Activated CD4-positive, alpha-beta T cell treated with anti-CD3 and anti-CD28 coated beads, Interleukin-10, Interleukin-2, amounts not matched to agents 100 ng/mL and 50 ng/mL, durations not matched to agents 16 hours and 8 hours (primary cell): ENCODE data around the gene KRT31.
"Not testable (repeated sequence)": the region's sequence is repeated elsewhere in the genome, so short reads cannot be mapped to it uniquely, and the experiment has no call there.

ENCODE experiments used
- DNase-seq: peaks from one replicate; pipeline ENCODE4 v3.0.0-alpha.2; 2020

The KRT31 gene

DNA sequence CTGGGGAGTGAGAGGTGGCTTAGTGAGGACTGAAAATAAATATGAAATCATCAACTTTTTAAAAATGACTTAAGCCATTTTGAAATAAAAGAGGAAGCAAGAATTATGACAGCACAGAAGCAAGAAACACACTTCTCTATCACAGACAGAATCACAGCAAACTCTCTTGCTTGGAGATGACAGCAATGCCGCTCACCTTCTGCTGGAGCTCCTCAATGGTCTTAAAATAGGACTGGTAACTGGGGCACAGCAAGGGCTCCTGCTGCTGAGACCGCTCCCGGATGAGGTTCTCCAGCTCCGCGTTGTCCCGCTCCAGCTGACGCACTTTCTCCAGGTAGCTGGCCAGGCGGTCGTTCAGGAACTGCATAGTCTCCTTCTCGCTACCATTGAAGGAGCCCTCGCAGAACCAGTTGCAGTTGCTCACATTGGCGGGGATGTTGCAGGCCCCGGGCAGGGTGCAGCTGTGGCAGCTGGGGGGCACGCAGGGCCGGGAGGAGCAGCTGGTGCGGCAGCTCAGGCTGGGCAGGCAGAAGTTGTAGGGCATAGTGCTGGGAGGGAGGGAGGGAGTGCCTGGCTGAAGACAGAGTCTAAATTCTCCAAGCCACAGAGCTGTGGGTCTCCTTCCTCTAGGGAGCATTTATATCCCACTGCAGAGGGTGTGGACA lies at the start of gene KRT31:
Gene KRT31 (minus strand): TSS at position 613 of the 665 bp plus-strand sequence. CDS start 69 bp downstream, at position 544.
- no peak for DNase-seq

GRCh38 chr17:41446806-41447205 lies 49.4 kb upstream of the KRT31 start:
- no peak for DNase-seq

DNA sequence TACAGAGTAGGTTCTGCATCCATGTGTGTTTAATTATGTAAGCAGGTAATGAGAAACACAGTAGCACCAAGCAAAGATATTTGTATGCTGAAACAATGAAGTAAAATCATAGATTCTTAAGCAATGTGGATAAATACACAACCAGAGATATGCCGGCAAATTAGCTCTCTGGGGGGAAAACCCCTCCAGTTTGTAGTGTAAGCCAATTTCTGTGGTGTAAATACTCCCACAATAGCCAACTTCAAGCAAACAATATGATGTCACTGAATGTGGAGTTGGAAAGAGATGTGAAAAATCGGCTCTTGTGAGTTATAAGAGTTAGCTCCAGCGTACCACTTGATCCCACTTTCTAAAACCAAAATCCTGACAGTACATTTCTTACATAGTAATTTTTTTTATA lies 47.2 kb upstream of the KRT31 start:
- no peak for DNase-seq

DNA sequence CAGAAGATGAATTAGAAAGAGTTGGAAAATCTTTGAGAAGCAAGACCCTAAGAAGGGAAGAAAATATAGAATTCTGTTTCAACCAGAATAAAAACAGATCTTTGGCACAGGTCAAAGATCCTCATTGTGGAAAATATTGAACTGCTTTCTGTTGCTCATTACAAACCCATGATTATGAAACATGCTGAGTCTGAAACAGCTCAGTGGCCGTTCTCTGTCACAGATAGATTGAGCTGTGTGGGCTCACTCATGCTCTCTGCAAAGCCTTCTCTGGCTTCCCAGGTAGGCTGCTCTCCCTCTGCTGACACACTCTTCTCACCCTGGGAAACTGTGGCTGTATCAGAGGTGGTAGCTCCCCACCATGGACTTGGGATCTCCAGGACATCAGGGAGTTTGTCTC lies 46.8 kb upstream of the KRT31 start:
- DNase-seq = no peak

- DNase-seq = no peak
Measured at GRCh38 chr17:41442739-41443138, 45.3 kb upstream of the KRT31 start.

DNA sequence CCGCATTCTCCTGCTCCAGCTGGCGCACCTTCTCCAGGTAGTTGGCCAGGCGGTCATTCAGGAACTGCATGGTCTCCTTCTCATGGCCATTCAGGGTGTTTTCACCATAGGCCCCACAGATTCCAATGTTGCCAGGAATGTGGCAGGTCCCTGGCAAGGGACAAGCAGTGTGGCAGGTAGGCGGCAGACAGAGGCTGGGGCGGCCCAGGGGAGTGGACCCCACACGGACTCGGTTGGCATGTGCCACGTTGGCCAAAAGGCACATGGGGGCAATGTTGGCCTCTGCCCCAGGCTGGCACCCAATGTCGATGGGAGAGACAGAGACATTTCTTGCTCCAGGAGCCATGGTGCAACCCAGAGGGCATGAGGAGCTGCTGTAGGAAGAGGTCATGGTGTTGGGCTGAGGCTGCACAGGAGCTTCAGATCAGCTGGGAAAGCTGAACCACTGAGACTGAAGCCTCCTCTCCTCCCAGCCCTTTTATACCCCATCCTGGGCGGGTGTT lies 43.2 kb upstream of the KRT31 start, which contains the start of gene KRT38:
Gene KRT38 (minus strand): TSS at position 453 of the 503 bp plus-strand sequence. CDS start 62 bp downstream, at position 391.
- DNase-seq = no peak

DNA sequence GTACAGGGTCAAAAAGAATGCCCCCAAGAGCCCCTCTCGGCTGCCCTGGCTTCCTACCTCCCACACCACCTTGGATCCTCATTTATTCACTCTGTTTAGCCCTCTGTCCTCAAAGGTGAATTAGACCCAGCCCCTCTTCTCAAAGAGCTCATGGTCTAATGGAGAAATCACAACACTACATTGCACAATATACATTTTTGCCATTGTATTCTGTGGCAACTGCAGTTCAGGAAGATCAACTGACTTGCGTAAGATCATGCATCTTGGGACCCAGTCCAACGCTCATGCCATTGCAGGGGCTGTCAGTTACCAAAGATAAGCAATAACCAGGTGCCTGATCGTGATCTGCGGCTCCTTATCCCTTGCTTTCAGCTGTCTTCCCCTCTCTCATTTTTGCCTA lies 42.0 kb upstream of the KRT31 start:
- DNase-seq = no peak

GRCh38 chr17:41437769-41438168 lies 40.4 kb upstream of the KRT31 start:
- DNase-seq = no peak

DNA sequence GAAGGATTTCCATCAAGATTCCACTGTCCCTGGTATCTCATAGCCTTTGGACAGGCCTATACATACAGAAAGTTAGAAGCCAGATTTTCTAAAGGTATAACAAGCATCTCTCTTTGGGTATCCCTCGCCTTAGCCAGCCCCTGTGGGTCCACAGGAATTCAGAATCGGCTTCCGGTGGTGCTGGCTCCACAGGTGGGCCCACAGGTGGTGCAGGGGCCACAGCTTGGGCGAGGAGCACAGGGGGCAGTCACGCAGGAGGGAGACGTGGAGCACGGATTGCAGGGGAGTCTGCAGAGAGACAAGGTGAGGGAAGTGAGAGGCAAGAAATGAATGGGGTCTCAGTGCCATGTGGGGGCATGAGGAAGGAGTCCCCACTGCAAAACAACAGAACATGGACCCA lies 39.8 kb upstream of the KRT31 start:
- DNase-seq = no peak

GRCh38 chr17:41434415-41434814 lies 37.0 kb upstream of the KRT31 start:
- DNase-seq = no peak

- no peak for DNase-seq
Measured at GRCh38 chr17:41434005-41434404, 36.6 kb upstream of the KRT31 start.

DNA sequence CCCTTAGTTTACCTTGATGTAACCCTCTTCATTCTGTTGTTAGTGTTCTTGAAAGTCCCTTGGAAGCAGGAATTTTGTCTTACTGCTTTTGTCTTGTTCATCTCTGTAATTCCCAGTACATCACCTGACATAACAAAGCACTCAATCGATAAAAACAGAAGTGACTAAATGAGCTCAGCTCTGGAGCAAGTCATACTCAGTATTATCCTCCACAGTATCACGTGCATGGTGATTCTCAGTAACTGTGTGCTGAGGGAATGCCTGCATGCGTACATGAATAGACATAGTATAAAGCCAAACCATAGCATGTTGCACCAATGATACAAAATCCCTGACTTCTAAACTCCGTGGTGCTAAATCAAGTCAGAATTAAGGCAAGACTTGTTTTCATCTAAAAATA lies 36.2 kb upstream of the KRT31 start:
- no peak for DNase-seq

DNA sequence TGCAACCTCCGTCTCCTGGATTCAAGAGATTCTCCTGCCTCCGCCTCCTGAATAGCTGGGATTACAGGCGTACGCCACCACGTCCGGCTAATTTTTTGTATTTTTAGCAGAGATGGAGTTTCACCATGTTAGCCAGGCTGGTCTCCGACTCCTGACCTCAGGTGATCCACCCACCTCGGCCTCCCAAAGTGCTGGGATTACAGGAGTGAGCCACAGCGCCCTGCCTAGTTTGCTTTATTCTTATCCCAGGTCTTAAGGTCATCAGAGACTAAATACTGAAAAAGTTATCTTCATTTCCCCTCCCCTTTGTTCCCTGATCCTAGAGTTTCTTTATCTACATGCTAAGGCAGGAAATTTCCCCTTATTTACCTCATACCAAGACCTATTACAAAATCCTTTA lies 33.0 kb upstream of the KRT31 start:
- DNase-seq = not testable (repeated sequence)

- no peak for DNase-seq
Measured at GRCh38 chr17:41429667-41430066, 32.3 kb upstream of the KRT31 start.

DNA sequence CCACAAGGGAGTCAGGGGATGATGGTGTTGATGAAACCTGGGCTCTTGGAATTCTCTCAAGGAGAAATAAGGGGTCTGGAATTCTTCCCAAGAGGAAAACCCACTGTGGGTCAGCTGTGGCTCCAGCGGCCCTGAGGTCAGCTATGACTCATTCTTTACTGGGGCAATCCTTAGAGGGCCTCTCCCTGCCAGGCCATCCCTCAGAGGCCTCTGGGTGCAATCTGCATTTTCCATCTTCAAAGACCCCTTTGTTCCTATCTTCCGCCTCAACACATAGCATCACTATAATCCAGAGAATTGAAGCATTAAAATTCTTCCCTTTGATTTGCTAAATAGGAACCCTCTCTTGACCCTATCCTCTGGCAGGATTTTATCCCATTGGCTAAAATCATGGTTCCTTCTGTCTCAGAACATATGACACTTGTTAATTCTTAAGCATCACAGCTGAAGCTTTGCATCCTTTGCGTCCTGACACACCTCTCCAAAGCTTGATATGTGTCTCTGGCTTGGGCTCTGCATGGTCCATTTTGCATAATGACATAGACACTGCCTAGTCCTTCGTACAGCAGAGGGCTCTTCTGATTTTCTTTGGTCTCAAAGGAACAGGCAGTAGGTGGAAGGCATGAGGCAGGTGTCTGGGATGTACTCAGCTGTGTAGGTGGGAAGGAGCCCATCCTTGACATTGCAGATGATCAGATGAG lies 31.3 kb upstream of the KRT31 start:
- no peak for DNase-seq

- DNase-seq = no peak
Measured at GRCh38 chr17:41424111-41424635, 26.8 kb upstream of the KRT31 start, which contains the start of gene KRT37. TSS of gene KRT37 (minus strand) at chr17:41424585. CDS start at chr17:41424523, 62 bp downstream.

DNA sequence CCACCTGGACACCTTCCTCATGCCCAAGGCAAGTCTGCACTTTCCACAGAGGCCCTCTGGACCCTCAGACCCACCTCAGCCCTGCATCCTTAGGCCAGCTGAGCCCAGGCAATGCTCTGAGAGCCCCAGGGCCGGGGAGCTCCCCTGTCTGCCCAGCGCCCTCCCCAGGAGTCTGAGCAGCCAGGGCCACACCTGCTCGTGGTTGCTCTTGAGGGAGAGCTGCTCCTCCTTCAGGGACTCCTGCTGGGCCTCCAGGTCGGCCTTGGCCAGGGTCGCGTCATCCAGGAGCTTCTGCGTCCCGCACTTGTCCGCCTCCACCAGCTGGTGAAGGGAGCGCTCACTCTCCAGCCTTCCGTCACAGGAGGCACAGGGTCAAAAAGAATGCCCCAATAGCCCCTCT lies 25.2 kb upstream of the KRT31 start:
- DNase-seq = not testable (repeated sequence)

GRCh38 chr17:41421617-41422016 lies 24.2 kb upstream of the KRT31 start:
- DNase-seq = no peak

DNA sequence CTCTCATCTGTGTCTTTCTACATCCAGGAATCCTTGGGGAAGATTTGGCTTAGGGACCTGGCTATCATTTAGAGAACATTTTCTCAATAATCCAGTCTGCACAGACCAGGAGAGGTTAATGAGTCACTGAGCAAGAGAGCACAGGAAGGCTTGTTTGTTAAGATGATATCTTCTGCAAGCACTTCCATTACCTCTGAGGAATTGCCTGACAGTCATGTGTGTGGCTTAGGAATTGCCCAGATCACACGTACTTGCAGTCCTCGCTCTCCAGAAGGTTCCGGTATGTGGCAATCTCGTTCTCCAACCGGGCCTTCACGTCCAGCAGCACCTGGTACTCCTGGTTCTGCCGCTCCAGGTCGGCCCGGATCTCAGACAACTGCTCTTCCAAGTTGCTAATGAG lies 23.7 kb upstream of the KRT31 start:
- no peak for DNase-seq

- DNase-seq = no peak
Measured at GRCh38 chr17:41420134-41420533, 22.7 kb upstream of the KRT31 start.

DNA sequence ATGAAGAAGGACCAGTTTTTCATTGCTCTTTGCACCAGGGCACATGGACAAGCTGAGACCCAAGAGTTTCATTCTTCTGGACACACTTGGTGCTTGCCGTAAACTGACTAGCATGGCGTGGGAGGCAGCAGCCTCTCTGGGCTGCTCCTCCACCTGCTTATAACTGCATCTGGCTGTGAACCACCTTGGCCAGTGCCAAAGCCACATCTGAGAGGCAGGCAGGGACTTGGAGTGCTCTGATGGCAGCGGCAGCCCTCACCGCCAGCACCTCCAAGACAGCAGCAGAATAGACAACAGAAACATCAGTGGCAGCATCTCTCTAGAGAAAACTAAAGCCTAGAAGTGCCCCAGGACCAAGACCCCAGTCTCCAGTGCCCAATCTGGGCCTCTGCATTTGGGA lies 22.3 kb upstream of the KRT31 start:
- no peak for DNase-seq

- no peak for DNase-seq
Measured at GRCh38 chr17:41418116-41418860, 20.9 kb upstream of the KRT31 start.

DNA sequence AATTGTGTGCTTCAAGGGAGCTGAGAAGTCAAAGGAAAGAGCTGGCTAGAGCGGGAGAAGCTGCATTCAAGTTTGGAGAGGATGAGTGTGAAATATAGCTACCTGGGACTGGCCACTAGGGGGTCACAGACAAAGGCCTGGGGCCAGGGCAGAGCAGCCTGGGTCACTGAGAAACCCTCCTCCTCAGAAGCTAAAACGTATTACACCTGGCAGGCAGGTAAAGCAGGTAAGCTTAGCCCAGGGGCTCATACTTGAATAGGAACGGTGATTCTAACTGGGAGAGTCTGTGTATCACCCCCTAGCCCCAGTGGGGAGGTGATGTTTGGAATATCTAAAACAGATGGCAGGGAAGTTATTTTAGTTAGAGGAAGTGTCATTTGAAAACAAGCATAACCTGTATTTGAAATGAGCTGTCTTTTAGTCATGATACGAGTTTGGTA lies 20.2 kb upstream of the KRT31 start:
- no peak for DNase-seq
